Stomach (tissue), 9 donors: ENCODE results near the gene IPO9. TPM values are rescaled to one million over a fixed set of nuclear protein-coding genes. Genes with fewer than 3 reads are reported as not detected.
A peak's percentile ranks its signal among the peaks of the same experiment; 100 is the strongest.

Experiments used
- DNase-seq, 2 donors: peaks; one replicate each; pipeline versions ENCODE4 v3.0.0 to v3.0.0-alpha.2; 2013 to 2019
- H3K27ac ChIP-seq, 5 donors: fragments of 200-600 bp in 4 of 5; sonication (generic) in 4 of 5; one replicate each; pipeline ENCODE4 v1.5.1; 2013 to 2019; ENCODE audit warnings: mild to moderate bottlenecking in 1 of 5, moderate library complexity in 1 of 5
- H3K27me3 ChIP-seq, 3 donors: fragments of 200-600 bp; sonication (generic); one replicate each; pipeline ENCODE4 v1.5.1; 2017 to 2019; ENCODE audit warnings: mixed run types in 1 of 3
- H3K36me3 ChIP-seq, 4 donors: fragments of 200-600 bp; sonication (generic); 1 replicate in 3 of 4; 2 replicates in 1 of 4; pipeline ENCODE4 v1.5.1; 2016 to 2019
- H3K4me1 ChIP-seq, 4 donors: fragments of 200-600 bp; sonication (generic); one replicate each; pipeline ENCODE4 v1.5.1; 2016 to 2019
- H3K4me3 ChIP-seq, 4 donors: fragments of 200-600 bp; sonication (generic) in 3 of 4; one replicate each; pipeline ENCODE4 v1.5.1; 2016 to 2019; ENCODE audit warnings: mild to moderate bottlenecking in 1 of 4
- H3K9me3 ChIP-seq, 4 donors: fragments of 200-600 bp; sonication (generic); one replicate each; pipeline ENCODE4 v1.5.1; 2016 to 2019
- CTCF ChIP-seq, 7 experiments: fragments of 450-650 bp in 4 of 7; fragments of 200-600 bp in 3 of 7; sonication (generic) in 3 of 7; IDR thresholded peaks; one replicate each; pipeline ENCODE4 v1.5.1; 2016 to 2019; ENCODE audit warnings: antibody characterized with exemption in 7 of 7, control low read depth in 2 of 7, mild to moderate bottlenecking in 1 of 7
- EP300 ChIP-seq: sonication (generic); formaldehyde crosslinking; IDR thresholded peaks from one replicate; pipeline ENCODE4 v1.6.1; 2017; ENCODE audit warnings: antibody characterized with exemption
- POLR2A ChIP-seq, 4 donors: fragments of 450-650 bp; IDR thresholded peaks; one replicate each; pipeline ENCODE4 v1.6.1; 2016; ENCODE audit warnings: antibody characterized with exemption in 4 of 4, control low read depth in 2 of 4, mild to moderate bottlenecking in 1 of 4, moderate library complexity in 1 of 4
- POLR2AphosphoS5 ChIP-seq, 3 donors: sonication (generic); formaldehyde crosslinking; IDR thresholded peaks; one replicate each; pipeline ENCODE4 v1.6.1; 2016; ENCODE audit warnings: antibody characterized with exemption in 3 of 3
- WGBS, 5 donors: extraction: QIAGEN DNeasy Blood & Tissue Kit in 3 of 5; methylation state at CpG; one replicate each; pipeline versions ENCODE4 v1.1.5 to v1.1.7; 2013 to 2018; 5-methylcytosine and 5-hydroxymethylcytosine counted together
- intact Hi-C: fragments of 100-400 bp; cut with DNase I; formaldehyde crosslinking; loops from one replicate; pipeline ENCODE4 v1.15.1; 2023; ENCODE audit warnings: low total_unique reads
- polyA plus RNA-seq, 3 donors: library from polyadenylated mRNA; stranded (reverse); fragments of 200-250 nt; gene quantifications; one replicate each; pipeline ENCODE4 v1.2.3, GENCODE V29; 2013
- total RNA-seq, 5 donors: library from RNA; depleted of rRNA; stranded (reverse); fragments of >200 nt; gene quantifications; one replicate each; pipeline versions ENCODE4 v1.1.0 to v1.2.3, GENCODE V29; 2014 to 2016
- donor health status: healthy with polysubstance abuse.
- donor health status: Bipolar disorder and iron deficiency.
- donor health status: healthy.

The IPO9 gene
- total and polyA plus RNA-seq, 8 donors: 5.2 to 27.9 (median 12.1) TPM

- TF ChIP-seq EP300 (no peak), POLR2A (IDR thresholded peaks at IDR 0.05) (no peak), CTCF (IDR thresholded peaks at IDR 0.05) (no peak), POLR2AphosphoS5 (IDR thresholded peaks at IDR 0.05) (no peak)
- H3K36me3 ChIP-seq: no peaks in the 10 kb centered on the region
- 18 to 67% (median 35%) methylated on average over 1 of the region's 1 CpG for WGBS, 5 donors
- intact Hi-C loops: no loop called here
- H3K4me1 ChIP-seq: peaks cover 17 to 50% (median 31%) of the 10 kb centered on the region in 4 donors
- no peaks in the 10 kb centered on the region for H3K9me3 ChIP-seq
- H3K27me3 ChIP-seq: peaks cover 0 to 15% (median 6%) of the 10 kb centered on the region in 3 donors
- H3K4me3 ChIP-seq: no peak overlapping the region
- no peak overlapping the region for H3K27ac ChIP-seq
- peak in 1 of 2 donors; percentile 3 for DNase-seq
Measured at GRCh38 chr1:201884425-201884824, 55.5 kb downstream of the IPO9 start.

GRCh38 chr1:201885531-201886075, 56.6 kb downstream of the IPO9 start:
- intact Hi-C loops: no loop called here
- TF ChIP-seq POLR2A (IDR thresholded peaks at IDR 0.05): no peak
- no peak for TF ChIP-seq POLR2AphosphoS5 (IDR thresholded peaks at IDR 0.05)
- TF ChIP-seq CTCF (IDR thresholded peaks at IDR 0.05): no peak
- TF ChIP-seq EP300: no peak
- Histone ChIP-seq H3K4me3 (no peak overlapping the region), H3K27ac (peak overlapping the region in 1 of 5 donors; percentile 6), H3K4me1 (peaks cover 21 to 62% (median 38%) of the 10 kb centered on the region in 4 donors), H3K27me3 (peaks cover 0 to 17% (median 7%) of the 10 kb centered on the region in 3 donors), H3K9me3 (no peaks in the 10 kb centered on the region), H3K36me3 (no peaks in the 10 kb centered on the region)
- peak in 1 of 2 donors; percentile 8 for DNase-seq
- 70 to 79% (median 78%) methylated on average over 6 of the region's 6 CpGs for WGBS, 5 donors

- intact Hi-C loops: no loop called here
- TF ChIP-seq POLR2AphosphoS5 (IDR thresholded peaks at IDR 0.05) (no peak), POLR2A (IDR thresholded peaks at IDR 0.05) (no peak), CTCF (IDR thresholded peaks at IDR 0.05) (no peak), EP300 (no peak)
- no peak overlapping the region for H3K4me3 ChIP-seq
- H3K27ac ChIP-seq: no peak overlapping the region
- DNase-seq: peak in 1 of 2 donors; percentile 1
- H3K4me1 ChIP-seq: peaks cover 21 to 64% (median 38%) of the 10 kb centered on the region in 4 donors
- no peaks in the 10 kb centered on the region for H3K9me3 ChIP-seq
- peaks cover 0 to 17% (median 7%) of the 10 kb centered on the region in 3 donors for H3K27me3 ChIP-seq
- 84 to 92% (median 88%) methylated on average over 9 of the region's 9 CpGs for WGBS, 5 donors
- H3K36me3 ChIP-seq: no peaks in the 10 kb centered on the region
Measured at GRCh38 chr1:201886103-201886885, 57.3 kb downstream of the IPO9 start.

GRCh38 chr1:201887116-201887866, 58.3 kb downstream of the IPO9 start:
- WGBS, 5 donors: 80 to 86% (median 82%) methylated on average over 5 of the region's 5 CpGs
- intact Hi-C loops: no loop called here
- no peaks in the 10 kb centered on the region for H3K36me3 ChIP-seq
- H3K4me1 ChIP-seq: peaks cover 21 to 64% (median 38%) of the 10 kb centered on the region in 4 donors
- H3K4me3 ChIP-seq: no peak overlapping the region
- DNase-seq: peak in 1 of 2 donors; percentile 0
- no peak overlapping the region for H3K27ac ChIP-seq
- no peaks in the 10 kb centered on the region for H3K9me3 ChIP-seq
- peaks cover 0 to 17% (median 7%) of the 10 kb centered on the region in 3 donors for H3K27me3 ChIP-seq
- TF ChIP-seq CTCF (IDR thresholded peaks at IDR 0.05) (no peak), POLR2A (IDR thresholded peaks at IDR 0.05) (no peak), POLR2AphosphoS5 (IDR thresholded peaks at IDR 0.05) (no peak), EP300 (no peak)
